HG02588 (cell line): ENCODE measurements around the gene KLHDC9.
"Not testable (repeated sequence)": the region's sequence is repeated elsewhere in the genome, so short reads cannot be mapped to it uniquely, and the experiment has no call there.

Source experiments
- ATAC-seq: cut with Tn5 transposase; IDR thresholded peaks from one replicate; pipeline ENCODE4 v1.9.1; 2021; ENCODE audit warnings: mild to moderate bottlenecking, moderate library complexity; ENCODE audit not compliant: unreplicated experiment

The KLHDC9 gene, protein sequence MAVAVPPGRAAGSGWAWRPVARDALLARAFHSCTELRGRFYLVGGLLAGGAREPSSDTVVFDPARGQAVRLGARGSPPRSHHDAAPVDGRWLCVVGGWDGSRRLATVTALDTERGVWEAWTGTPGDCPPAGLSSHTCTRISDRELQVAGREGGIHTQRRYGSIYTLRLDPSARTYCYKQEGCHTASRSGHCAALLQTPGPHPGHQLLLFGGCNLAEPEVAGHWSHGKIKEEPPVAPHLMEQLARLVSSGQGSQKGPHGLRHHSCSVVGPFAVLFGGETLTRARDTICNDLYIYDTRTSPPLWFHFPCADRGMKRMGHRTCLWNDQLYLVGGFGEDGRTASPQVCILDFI

DNA sequence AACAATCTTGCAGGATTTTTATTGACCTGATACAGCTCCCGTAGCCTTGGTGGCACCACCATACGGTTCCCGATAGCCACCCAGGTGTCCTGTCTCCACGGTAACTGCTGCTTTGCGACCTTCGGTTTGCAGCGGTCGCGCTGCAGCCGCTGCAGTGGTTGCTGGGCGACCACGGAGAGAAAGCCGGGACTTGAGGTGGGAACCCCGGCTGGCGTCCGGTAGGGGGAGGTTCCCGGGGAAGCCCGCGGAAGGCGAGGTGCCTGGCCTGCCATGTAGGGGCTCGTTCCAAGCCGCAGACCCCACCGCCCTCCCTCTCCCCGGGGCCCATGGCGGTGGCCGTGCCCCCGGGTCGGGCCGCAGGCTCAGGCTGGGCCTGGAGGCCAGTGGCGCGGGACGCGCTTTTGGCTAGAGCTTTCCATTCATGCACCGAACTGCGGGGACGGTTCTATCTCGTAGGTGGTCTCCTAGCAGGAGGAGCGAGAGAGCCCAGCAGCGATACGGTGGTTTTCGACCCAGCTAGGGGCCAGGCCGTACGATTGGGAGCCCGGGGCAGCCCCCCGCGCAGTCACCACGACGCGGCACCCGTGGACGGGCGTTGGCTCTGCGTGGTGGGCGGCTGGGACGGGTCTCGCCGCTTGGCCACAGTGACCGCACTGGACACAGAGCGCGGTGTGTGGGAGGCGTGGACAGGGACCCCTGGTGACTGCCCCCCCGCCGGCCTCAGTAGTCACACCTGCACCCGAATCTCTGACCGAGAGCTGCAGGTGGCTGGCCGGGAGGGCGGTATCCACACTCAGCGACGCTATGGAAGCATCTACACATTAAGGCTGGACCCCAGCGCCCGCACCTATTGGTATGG is at the start of gene KLHDC9:
TSS of gene KLHDC9 (plus strand) at position 152 of the 859 bp plus-strand sequence. CDS start at position 327, 175 bp downstream.
- ATAC-seq = peak; percentile 65

DNA sequence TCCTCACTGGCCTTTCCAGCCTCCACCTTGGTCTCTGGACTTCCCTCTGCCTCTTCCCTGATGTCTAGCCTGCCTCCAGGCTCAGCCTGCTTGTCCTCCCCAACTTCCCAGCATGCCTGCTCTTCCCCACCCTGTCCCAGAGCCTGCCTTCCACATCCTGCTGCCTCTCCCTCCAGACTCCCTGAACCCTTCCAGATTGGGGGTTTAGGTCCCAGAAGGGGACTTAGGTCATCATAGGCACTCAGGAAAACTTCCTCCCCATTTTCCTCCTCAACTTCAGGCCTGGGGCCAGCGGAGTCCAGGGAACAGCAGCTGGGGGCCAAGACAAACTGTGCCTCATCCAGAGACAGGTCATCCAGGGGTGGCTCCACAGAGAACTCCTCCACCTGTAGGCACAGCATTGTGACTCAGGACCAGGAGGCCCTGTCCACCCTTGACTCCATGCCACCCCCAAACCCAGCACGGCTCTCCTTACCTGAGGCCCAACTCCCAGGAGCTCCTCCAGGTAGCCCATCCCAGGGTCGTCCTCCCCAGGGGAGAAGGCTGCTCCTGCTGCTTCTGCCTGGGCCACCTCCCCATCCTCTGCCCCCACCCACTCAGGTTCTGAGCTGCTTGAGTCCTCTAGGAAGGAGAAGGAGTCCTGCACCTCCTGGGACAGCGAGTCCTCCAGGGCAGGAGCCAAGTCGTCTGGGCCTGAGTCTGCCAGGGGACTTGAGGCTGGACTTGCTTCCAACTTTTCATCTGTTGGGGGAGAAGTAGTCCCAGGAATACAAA is 49.0 kb upstream of the KLHDC9 start:
- no peak for ATAC-seq

DNA sequence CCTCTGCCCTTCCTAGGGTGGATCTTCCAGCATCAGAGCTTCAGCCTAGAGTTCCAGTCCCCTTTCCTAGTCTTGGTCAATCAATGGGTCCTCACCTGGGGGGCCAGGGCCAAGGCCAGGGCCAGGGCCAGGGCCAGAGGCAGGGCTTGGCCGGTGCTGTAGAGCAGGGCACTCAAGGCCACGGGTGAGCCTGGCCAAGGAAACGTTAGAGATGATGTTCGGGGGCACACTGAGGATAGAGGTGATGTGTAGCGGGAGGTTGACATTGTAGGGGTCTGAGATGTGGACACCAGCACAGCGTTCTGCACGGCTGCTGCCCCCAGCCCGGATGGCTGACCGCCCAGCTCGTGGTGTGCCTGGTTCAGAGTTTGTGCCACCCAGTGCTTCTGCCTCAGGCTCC is 46.9 kb upstream of the KLHDC9 start:
- ATAC-seq = no peak

DNA sequence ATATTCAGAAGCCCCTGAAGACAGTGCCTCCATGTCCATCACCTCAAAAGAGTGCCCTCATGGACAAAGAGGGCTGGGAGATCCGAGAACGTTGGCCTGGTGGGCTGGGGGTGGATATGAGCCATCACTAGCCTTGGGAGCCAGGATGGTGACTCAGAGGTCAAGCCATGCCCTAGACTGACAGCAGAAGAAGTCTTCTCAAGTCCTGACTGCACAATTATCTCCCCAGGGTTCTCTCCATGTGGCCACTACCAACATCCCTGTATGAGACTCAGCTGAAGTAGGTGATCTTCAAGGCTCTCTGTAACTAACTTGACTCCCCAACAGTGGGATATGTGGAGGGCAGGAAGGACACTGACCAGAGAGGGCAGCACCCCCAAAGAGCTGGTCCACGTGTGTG is 45.3 kb upstream of the KLHDC9 start:
- no peak for ATAC-seq

DNA sequence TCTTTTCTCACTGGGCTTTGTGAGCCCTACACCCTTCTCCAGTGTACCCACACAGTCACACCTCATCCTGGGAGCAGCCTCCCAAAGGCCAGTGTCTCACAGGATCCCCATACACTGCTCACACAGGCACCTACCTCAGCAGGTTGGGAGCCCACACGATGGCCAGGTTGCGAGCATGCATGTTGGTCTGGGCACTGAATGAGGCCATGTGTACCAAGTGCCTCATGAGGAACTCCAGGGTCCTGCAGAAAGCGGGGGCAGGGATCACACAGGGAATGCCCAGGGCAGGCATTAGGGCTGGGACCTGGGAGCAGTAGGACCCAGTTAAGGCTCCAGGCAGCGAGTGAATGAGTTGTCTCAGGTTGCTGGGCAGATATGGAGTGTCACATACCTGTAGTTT is 43.9 kb upstream of the KLHDC9 start:
- no peak for ATAC-seq

DNA sequence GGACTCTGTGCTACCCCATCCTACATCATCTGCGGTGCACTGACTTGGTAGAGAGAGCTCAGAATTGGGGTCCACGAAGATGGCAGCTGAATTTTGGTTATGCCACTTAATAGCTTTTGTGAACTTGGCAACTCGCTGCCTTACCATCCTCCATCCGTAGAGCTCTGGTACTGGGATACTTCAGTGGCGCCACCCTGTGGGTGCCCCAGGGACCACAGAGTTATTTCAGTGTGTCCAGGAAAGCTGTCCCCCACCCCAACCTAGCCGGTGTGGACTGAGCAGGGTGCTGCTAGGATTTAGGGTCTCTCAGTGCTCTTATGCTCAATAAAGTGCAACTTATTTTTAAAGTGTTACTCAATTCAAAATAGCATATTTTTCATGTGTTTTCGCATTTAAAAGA is 43.4 kb upstream of the KLHDC9 start:
- ATAC-seq = no peak

DNA sequence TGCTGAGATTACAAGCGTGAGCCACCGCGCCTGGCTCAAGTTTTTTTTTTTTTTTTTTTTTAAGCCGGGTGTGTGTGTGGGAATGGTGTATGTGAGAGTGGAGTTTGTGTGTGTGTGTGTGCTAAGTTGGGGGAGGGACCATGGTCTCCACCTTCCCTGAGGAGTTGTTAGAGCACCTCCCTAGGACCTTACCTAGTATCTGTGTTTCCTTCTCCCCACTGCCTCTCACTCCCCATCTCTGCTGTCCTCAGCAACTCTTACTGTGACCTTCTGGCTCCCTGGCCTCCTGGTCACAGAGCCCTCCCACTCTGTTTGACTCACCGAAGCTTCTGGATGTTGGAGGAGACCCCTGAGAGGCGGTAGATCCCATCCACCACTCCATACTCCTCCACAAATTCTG is 38.9 kb upstream of the KLHDC9 start:
- no peak for ATAC-seq

DNA sequence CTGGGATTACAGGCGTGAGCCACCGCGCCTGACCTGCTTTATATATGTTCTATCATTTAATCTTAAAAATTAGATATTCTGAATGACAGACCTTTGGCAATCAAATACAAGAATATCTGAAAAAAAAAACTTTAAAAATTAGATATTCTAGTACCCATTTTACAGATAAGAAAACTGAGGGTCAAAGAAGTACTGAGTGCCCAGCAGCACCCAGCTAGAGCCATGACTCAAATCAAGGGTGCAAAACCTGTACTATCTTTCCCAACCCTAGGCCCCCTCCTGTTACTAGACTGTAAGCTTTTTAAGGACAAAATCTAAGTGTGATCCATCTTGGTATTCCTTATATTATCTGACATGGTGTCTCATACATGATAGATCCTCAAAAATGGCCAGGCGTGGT is 36.7 kb upstream of the KLHDC9 start:
- no peak for ATAC-seq

DNA sequence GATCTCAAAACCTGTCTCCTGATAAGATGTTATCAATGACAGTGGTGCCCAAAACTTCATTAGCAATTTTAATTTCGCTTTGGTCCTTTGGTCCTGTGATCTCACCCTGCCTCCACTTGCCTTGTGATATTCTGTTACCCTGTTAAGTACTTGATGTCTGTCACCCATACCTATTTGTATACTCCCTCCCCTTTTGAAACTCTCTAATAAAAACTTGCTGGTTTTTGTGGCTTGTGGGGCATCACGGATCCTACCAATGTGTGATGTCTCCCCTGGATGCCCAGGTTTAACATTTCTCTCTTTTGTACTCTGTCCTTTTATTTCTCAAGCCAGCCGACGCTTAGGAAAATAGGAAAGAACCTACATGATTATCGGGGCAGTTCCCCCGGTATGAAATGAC is 34.2 kb upstream of the KLHDC9 start:
- ATAC-seq = not testable (repeated sequence)

DNA sequence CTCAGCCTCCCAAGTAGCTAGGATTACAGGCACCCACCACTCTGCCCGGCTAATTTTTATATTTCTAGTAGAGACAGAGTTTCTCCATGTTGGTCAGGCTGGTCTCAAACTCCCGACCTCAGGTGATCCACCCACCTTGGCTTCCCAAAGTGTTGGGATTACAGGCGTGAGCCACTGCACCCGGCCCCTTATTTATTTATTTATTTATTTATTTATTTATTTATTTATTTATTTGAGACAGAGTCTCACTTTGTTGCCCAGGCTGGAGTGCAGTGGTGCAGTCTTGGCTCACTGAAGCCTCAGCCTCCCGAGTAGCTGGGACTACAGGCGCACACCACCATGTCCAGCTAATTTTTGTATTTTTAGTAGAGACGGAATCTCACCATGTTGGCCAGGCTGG is 32.5 kb upstream of the KLHDC9 start:
- ATAC-seq = not testable (repeated sequence)

DNA sequence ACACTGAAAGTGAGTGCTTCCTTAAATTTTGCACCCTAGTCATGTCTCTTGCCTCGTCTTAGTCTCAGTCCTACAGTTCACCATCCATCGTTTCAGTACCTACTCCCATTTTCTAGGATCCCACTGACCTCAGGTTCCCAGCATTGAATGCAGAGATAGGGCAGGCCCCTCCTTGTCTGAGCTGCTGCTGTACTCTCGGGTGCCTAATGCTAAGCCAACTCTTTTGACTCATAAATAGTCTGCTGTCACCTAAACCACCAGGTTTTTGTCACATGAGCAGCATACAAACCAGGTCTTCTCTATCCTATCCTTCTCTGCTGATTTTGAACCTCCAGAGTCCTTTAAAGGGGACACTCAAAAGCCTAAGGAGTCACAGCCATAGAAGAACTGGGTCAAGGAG is 31.5 kb upstream of the KLHDC9 start:
- ATAC-seq = no peak

DNA sequence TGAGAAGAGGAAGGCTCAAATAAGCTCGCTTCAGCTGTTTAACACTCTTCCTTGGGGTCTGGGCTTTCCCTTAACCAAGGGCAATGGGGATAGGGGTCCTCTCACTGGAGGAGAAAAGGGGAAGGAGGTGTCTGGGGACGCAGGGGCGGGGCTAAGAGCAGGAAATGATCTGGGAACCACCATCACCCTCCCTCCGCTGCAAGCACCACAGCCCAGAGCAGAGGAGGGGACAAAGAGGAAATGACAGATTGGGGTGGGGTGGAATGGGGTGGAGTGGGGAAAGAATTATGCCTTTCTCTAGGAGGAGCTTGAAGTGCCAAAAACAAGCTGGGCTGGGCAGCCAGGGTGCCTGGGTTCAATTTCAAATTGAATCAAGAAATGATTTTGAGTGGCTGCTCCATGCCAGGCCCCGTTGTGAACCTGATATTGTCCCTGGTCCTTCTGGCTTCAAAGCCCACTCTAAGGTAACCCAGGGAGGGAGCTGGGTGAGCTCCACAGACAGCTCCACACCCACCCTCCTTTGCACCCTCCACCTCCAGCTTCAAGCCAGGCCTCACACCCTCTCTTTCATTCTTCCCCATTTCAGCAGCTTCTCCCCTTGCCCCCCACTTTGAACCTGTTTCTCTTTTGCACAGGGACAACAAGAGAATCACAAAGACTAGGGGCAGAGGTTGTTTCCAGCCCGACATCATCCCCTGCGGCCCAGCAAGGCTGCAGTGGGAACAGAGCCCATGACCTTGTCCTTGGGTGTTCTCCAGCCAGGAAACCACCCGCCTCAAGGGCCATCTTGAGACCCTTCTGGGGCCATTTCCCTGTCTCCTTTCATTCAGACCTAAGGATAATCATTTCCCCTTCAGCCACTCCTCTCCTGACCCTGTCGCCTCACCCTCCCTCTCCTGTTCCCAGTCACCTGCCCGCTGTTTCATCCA is 29.6 kb upstream of the KLHDC9 start:
- peak; percentile 51 for ATAC-seq

DNA sequence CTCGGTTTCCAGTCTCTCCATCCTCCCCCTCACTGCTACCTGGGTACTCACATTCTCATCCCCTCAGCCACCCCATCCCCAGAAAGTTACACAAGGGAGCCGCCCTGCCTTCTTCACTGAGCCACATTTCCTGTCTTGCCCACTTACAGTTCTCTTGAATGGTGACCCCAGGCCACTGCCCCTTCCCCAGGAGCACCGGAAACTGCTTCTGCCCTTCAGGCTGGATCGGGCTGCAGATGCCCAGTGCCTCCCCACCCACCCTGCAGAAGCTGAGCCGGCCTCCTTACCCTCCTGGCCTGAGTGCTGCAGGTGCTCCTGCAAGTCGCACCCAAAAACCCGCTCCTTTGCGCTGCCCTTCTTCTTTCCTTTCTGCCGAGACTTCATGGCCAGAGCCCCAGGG is 28.9 kb upstream of the KLHDC9 start:
- ATAC-seq = peak; percentile 2

DNA sequence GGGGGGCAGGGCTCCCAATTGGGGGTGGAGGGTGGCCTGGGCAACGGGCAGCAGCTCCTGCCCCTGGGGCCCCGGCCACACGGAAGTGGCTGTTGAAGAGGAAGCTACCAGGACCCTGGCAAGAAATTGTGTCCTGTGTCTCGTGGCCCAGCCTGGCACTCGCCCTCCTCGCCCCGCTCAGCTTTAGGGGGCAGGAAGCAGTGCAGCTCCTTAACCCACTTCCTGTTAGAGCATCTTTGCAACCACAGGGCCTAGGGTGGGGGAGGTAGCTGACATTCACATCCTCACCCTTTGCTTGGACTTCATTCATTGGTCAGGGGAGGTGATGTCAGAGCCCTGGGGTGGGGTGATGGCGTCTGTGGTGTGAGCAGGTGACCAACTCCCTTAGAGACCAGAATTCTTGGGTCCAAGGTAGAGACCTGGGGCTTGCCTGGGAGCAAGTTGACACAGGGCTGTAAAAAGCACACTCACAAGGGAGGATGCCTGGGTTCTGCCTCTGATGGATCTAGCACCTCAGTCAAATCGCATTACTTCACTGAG is 28.4 kb upstream of the KLHDC9 start, which contains the start of gene ARHGAP30:
TSS of gene ARHGAP30 (minus strand) at position 161 of the 540 bp plus-strand sequence. CDS start 267 bp downstream, outside the sequence.
- ATAC-seq = peak; percentile 89

DNA sequence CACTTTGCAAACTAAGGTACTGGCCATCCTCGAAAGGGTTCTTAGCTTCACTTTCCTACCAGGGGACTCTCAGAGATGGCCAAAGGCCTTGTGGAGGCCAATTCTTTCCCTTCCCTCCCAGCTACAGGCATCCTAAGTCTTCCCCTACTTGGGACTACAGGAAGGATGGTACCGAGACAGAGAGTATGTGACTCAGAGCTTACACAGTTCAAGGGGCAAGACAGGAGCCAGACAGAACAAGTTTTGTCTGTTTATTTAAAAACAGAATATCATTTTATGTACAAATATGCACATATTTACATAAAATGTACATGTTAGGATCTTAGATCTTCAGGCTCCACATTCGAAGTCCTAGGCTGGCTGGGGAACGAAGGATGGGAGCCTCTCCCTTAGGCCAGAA is 27.4 kb upstream of the KLHDC9 start:
- no peak for ATAC-seq

DNA sequence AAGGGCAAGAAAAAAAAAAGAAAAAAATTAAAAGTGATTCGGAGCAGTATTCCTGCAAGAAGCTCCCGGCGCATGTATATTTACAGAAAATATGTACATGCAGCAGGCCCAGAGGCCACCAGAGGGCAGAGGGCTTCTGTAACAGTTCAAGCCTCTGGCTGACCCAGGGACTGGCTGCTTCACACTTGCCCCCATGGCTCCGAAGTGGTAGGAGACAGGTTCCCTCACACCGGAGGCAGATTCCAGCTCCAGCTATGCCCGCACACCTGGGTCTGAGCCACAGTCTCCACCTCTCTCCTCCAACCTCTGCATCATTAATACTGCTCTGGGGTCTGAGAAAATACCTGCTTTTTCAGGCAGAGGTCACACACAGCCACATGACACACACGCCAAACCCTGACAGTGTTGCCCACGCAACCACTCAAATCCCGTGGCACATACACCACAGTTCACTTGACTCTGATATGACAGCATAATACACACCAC is 26.2 kb upstream of the KLHDC9 start:
- ATAC-seq = no peak

DNA sequence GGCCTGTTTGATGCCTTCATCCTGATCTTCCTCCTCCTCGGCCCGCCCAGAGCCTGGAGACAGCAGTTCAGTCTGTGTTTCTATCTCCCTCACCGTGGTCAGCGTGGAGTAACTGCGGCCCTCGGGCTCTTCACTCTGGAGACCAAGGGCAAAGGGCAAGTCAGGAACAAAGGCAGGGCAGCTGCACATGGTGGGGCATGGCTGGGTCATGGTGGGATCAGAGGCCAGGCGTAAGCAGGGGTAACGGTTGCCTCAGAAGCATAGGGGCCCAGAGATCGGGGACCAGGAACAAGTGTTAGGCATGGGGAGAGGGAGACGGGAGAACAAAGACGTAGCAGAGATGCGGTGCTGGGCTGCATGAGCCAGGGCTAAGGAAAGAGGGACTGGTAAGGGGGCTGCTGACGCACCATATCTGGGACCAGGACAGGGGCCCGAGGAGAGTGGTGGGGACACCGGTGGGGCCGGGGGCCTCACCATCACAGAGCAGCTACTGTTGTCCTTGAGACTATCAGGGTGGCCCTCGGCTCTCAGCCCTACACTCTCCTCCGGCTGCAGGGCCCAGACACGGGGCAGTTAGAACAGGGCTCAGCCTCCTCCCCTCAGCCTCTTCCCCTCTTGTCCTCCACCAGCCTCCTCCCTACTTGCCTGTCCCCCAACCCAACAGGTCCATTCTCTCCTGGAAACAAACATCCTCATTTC is 25.3 kb upstream of the KLHDC9 start:
- no peak for ATAC-seq

DNA sequence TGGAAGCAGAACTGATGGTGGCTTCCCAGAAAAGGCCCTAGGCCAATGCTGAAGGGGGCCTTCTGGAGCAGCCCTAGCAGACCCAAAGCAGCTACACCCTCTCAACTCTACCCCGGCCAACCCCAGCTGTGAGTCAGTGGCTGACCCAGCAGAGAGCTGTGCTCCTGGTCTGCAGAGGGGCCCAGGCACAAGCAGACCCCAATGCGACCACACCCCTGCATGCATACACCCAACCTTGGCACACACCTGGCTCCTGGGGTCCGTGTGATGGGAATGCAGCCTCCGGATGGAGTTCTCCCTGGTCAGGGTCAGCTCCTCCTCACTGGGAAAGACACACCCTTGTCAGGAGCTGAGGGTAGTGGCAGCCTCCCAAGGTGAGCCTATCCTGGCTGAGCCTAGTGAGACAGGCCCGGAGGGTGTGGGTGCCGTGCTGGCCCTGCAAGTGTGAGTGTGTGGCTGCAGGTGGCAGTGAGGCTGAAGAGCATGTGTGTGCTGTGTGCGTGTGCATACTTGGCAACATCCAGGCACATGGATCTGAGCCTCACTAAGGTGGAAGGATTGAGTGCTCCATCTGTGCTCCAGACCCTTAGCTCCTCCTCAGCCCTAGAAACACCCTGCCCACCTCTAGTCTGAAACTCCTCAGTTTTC is 24.6 kb upstream of the KLHDC9 start:
- ATAC-seq = no peak
